Heart right ventricle (tissue), 16 donors: ENCODE data around the gene RNF144B. TPM values are rescaled to one million over a fixed set of nuclear protein-coding genes. Genes with fewer than 3 reads are reported as not detected.

Source experiments
- ATAC-seq, 8 donors: fragments of 200-7000 bp; cut with Tn5 transposase; one replicate each; pipeline ENCODE4 v1.9.1; 2020; ENCODE audit warnings: mild to moderate bottlenecking in 8 of 8, moderate library complexity in 8 of 8, moderate number of reproducible peaks in 1 of 8
- DNase-seq, 2 donors: peaks; one replicate each; pipeline ENCODE4 v3.0.0-alpha.2; 2020
- H3K27ac ChIP-seq, 10 donors: fragments of 200-600 bp; sonication (generic) in 2 of 10; one replicate each; pipeline versions ENCODE4 v1.5.0 to v1.8.0; 2020 to 2022; ENCODE audit warnings: mild to moderate bottlenecking in 3 of 10
- H3K27me3 ChIP-seq, 7 donors: fragments of 200-600 bp; one replicate each; pipeline ENCODE4 v1.8.0; 2021 to 2022; ENCODE audit warnings: mild to moderate bottlenecking in 2 of 7
- H3K36me3 ChIP-seq, 9 donors: fragments of 200-600 bp; sonication (generic) in 1 of 9; one replicate each; pipeline versions ENCODE4 v1.5.0 to v1.8.0; 2020 to 2022; ENCODE audit warnings: mild to moderate bottlenecking in 2 of 9
- H3K4me1 ChIP-seq, 9 donors: fragments of 200-600 bp; sonication (generic) in 1 of 9; one replicate each; pipeline versions ENCODE4 v1.5.0 to v1.8.0; 2020 to 2022; ENCODE audit warnings: mild to moderate bottlenecking in 4 of 9
- H3K4me3 ChIP-seq, 10 donors: fragments of 200-600 bp; sonication (generic) in 2 of 10; one replicate each; pipeline versions ENCODE4 v1.5.0 to v1.8.0; 2020 to 2022; ENCODE audit warnings: mild to moderate bottlenecking in 7 of 10, moderate library complexity in 2 of 10
- H3K9me3 ChIP-seq, 11 donors: fragments of 200-600 bp in 10 of 11; sonication (generic) in 2 of 11; one replicate each; pipeline versions ENCODE4 v1.5.0 to v1.8.0; 2013 to 2022; ENCODE audit warnings: mild to moderate bottlenecking in 2 of 11, control low read depth in 1 of 11, moderate library complexity in 1 of 11
- CTCF ChIP-seq, 9 donors: fragments of 200-600 bp; sonication (generic) in 2 of 9; IDR thresholded peaks; one replicate each; pipeline versions ENCODE4 v1.5.0 to v1.8.0; 2021 to 2022; ENCODE audit warnings: antibody characterized with exemption in 9 of 9, mild to moderate bottlenecking in 5 of 9, moderate library complexity in 1 of 9
- WGBS, 2 donors: extraction: QIAGEN DNeasy Blood & Tissue Kit; methylation state at CpG; one replicate each; pipeline ENCODE4 v1.1.7; 2013; ENCODE audit warnings: inconsistent platforms in 1 of 2; 5-methylcytosine and 5-hydroxymethylcytosine counted together
- intact Hi-C, 10 donors: fragments of 100-400 bp; cut with DNase I; formaldehyde crosslinking; loops; one replicate each; pipeline versions ENCODE4 v1.11.1 to v1.14.2; 2022
- polyA plus RNA-seq, 2 donors: library from polyadenylated mRNA; stranded (reverse); fragments of 200-250 nt; gene quantifications; one replicate each; pipeline ENCODE4 v1.2.3, GENCODE V29; 2013
- total RNA-seq, 10 donors: library from RNA; stranded (reverse); fragmentation: NEBNext Ultra II Directional in 3 of 10; extraction: Animal tissue kit (Norgen Biotek cat#: 25700) in 3 of 10; gene quantifications; one replicate each; pipeline versions ENCODE4 v1.2.1 to v1.2.4, GENCODE V29; 2021 to 2023
- donor health status: Arrhythmogenic right ventricular cardiomyopathy.
- donor health status: ischemic (EF 13 %, LVEDD 7.1; RV severe dilation, severe dysfunction).
- donor health status: healthy with polysubstance abuse.
- donor health status: DM: no; HTN: yes; CAD: no.
- donor health status: DM: no; HTN: no; CAD: no.
- donor health status: ischemic (EF 25% LVEDD 6.9; RV normal size, moderate dysfunction).
- donor health status: ischemic (EF 25% LVEDD 5.7; RV mildly dilated, moderate dysfunction).
- donor health status: healthy.
- donor health status: DM: yes; HTN: yes; CAD: no.
- donor health status: Ischemic cardiomyopathy.
- donor health status: ischemic (EF 35%, LVEDD 5.7; RV mildly dilated, moderate dysfunction).
- donor health status: nonischemic (EF 11% LVEDD 7.7; RV severe dilation, severe dysfunction).
- donor health status: DM: yes; HTN: yes; CAD: no.
- donor health status: PGD.
- donor health status: ischemic (EF 29% LVEDD 5.4; RV normal size, mild dysfunction).
- donor health status: nonischemic (EF 23%, LVEDD 6.1; RV moderate dilation, normal function).

RNF144B gene
- total and polyA plus RNA-seq, 12 donors, result 4.6 to 25.5 (median 9.4) TPM

- no peaks in the 10 kb centered on the region for H3K9me3 ChIP-seq
- no peak overlapping the region for H3K27ac ChIP-seq
- H3K4me3 ChIP-seq, result no peak overlapping the region
- peaks cover 0 to 18% (median 0%) of the 10 kb centered on the region in 9 donors for H3K36me3 ChIP-seq
- peaks cover 0 to 36% (median 12%) of the 10 kb centered on the region in 9 donors for H3K4me1 ChIP-seq
- WGBS, 2 donors, result 65 to 83% methylated on average over 3 of the region's 3 CpGs
- ATAC-seq, result peak in 1 of 8 donors; percentile 24
- intact Hi-C loops, result no loop called here
- TF ChIP-seq CTCF (IDR thresholded peaks at IDR 0.05), result no peak
- no peak for DNase-seq
- no peaks in the 10 kb centered on the region for H3K27me3 ChIP-seq
Observed at GRCh38 chr6:18432180-18432579, 45.0 kb downstream of the RNF144B start.

- ATAC-seq, result no peak
- 80 to 93% methylated on average over 3 of the region's 3 CpGs for WGBS, 2 donors
Observed at GRCh38 chr6:18432619-18433018, 45.5 kb downstream of the RNF144B start.

GRCh38 chr6:18433059-18433458 lies 45.9 kb downstream of the RNF144B start:
- no peak overlapping the region for H3K27ac ChIP-seq
- TF ChIP-seq CTCF (IDR thresholded peaks at IDR 0.05), result no peak
- H3K27me3 ChIP-seq, result no peaks in the 10 kb centered on the region
- ATAC-seq (no peak), DNase-seq (no peak)
- no peaks in the 10 kb centered on the region for H3K9me3 ChIP-seq
- H3K4me1 ChIP-seq, result peaks cover 0 to 35% (median 12%) of the 10 kb centered on the region in 9 donors
- intact Hi-C loops, result no loop called here
- WGBS, 2 donors, result 88 to 90% methylated on average over 2 of the region's 2 CpGs
- H3K36me3 ChIP-seq, result peaks cover 0 to 11% (median 0%) of the 10 kb centered on the region in 9 donors
- H3K4me3 ChIP-seq, result no peak overlapping the region

More at GRCh38 chr6:18432619-18433018, 45.5 kb downstream of the RNF144B start:
- TF ChIP-seq CTCF (IDR thresholded peaks at IDR 0.05), result no peak
- Histone ChIP-seq H3K4me3 (no peak overlapping the region), H3K4me1 (peaks cover 0 to 33% (median 12%) of the 10 kb centered on the region in 9 donors), H3K9me3 (no peaks in the 10 kb centered on the region), H3K27me3 (no peaks in the 10 kb centered on the region), H3K36me3 (peaks cover 0 to 15% (median 0%) of the 10 kb centered on the region in 9 donors), H3K27ac (no peak overlapping the region)
- no peak for DNase-seq
- intact Hi-C loops, result no loop called here

- Histone ChIP-seq H3K9me3 (no peaks in the 10 kb centered on the region), H3K4me1 (peaks cover 0 to 52% (median 8%) of the 10 kb centered on the region in 9 donors), H3K36me3 (peaks cover 0 to 2% (median 0%) of the 10 kb centered on the region in 9 donors), H3K27ac (no peak overlapping the region), H3K27me3 (no peaks in the 10 kb centered on the region), H3K4me3 (no peak overlapping the region)
- TF ChIP-seq CTCF (IDR thresholded peaks at IDR 0.05), result no peak
- ATAC-seq (no peak), DNase-seq (no peak)
- WGBS, 2 donors, result 90 to 91% methylated on average over 3 of the region's 3 CpGs
- intact Hi-C loops, result no loop called here
Observed at GRCh38 chr6:18436341-18436740, 49.2 kb downstream of the RNF144B start.
